Measurements from ENCODE around the gene DNASE2. TPM values are rescaled to one million over a fixed set of nuclear protein-coding genes. Genes with fewer than 3 reads are reported as not detected.
A peak's percentile ranks its signal among the peaks of the same experiment; 100 is the strongest.
"Not testable (repeated sequence)": the region's sequence is repeated elsewhere in the genome, so short reads cannot be mapped to it uniquely, and the experiment has no call there.

Gene DNASE2, protein sequence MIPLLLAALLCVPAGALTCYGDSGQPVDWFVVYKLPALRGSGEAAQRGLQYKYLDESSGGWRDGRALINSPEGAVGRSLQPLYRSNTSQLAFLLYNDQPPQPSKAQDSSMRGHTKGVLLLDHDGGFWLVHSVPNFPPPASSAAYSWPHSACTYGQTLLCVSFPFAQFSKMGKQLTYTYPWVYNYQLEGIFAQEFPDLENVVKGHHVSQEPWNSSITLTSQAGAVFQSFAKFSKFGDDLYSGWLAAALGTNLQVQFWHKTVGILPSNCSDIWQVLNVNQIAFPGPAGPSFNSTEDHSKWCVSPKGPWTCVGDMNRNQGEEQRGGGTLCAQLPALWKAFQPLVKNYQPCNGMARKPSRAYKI
- 14.1 TPM for total RNA-seq

DNA sequence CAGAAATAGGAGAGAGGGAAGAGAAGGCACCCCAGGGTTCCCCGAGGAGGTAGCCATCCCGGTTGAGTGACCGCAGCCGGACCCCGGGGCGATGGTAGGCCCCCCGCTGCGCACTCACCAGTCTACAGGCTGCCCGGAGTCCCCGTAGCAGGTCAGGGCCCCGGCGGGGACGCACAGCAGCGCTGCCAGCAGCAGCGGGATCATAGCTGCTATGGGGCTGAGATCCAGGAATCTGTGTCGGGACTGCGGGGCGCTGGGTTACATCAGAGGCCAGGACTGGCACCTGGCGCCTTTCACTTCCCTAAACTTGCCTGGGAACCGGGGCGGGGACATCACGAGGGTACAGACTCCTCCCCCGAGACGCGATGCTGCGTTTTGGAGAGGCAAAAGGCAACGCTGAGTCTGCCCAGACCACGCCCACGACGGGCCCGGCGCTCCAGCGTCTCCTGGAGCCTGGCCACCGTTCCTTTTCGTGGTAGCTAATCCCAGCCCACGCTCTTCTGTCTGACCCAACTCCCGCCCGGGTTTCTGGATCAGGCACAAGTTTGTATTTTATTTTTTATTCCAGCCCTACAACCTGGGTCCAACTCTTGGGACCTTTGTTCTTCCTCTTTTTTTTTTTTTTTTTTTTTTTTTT, at the start of gene DNASE2:
DNASE2 (minus strand) TSS at position 278 of the 637 bp plus-strand sequence; CDS start at position 204, 74 bp downstream.
- DNase-seq, result peak; percentile 57

DNA sequence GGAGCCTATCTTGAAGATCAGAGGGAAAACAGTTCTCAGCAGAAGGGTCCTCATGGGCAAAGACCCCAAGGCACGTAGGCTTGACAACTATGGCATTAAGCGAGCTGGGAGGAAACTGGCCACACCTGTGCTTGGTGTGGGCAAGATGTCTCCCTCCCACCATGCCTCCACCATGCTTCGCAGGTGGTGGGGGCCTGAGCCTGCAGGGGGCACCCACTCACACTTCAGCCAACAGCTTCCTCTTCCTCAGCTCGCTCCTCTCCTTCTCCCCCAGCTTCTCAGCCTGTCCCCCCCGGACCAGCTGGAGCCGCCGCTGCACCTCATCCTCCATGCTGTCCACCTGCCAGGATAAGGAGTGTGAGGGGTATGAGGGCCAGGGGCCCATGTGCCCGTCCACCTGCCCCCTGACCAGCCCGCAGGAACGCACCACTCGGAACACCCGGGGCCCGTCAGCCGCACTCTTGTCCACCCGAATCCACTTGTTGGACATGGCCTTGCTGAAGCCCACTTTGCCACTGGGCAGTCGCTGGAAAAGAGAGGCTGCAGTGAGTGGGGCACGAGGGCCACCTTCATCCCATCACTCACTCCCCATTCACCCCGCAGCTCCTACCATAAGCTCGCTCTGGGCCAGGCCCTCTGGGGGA, 48.9 kb upstream of the DNASE2 start:
- no peak for DNase-seq

DNA sequence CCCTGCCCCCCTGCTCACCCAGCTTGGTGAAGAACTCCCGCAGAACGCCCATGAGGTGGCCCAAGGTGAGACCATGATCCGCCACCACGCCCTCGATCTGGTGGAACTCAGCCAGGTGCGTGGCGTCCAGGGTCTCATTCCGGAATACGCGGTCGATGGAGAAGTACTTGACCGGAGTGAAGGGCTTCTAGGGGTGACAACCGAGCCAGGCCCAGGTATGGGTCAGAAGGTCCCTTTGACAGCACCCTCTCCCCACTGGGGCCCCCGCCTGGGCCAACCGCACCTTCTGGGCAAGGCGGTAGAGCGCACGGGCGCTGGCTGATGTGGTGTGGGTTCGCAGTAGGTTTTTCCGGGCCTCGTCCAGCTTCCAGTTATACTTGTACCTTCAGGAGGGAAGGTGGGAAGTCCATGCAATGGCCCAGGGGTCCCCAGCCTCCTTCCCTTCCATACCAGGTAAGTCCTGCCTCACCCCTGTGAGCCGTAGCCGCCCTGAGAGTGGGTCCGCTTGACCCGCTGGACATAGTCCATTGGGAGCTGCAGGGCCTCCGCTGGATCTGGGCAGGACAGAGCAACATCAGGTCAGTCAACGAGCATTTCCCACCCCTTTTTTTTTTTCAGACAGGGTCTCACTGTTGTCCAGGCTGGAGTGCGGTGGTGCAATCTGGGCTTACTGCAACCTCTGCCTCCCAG, 43.5 kb upstream of the DNASE2 start:
- no peak for DNase-seq

DNA sequence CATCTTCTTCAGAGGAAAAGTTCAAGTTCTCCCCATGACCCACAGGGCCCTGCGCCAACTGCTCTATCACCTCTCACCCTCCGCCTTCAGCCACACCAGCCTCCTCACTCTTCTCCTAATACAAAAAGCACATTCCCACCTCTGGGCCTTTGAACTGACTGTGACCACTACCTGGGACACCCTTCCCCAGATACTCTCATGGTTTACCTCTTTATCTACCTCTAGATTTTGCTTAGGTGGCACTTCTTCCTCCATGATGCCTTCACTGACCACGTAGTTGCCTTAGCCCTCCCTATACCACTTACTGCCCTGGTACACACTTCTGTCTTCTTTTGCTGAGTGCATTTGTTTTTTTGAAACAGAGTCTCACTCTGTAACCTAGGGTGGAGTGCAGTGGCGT, 41.7 kb upstream of the DNASE2 start:
- no peak for DNase-seq

DNA sequence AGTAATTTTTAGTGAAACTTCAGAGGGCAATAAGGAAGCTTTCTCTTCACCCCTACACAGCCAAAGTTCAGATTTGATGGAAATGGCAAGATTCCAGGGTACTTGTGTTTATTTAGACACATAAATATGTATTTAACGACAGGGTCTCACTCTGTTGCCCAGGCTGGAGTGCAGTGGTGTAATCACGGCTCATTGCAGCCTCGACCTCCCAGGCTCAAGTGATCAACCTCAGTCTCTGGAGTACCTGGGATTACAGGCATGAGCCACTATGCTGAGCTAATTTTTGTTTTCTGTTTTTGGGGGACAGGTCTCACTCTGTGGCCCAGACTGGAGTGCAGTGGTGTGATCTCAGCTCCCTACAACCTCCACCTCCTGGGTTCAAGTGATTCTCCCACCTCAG, 39.8 kb upstream of the DNASE2 start:
- DNase-seq, result no peak

DNA sequence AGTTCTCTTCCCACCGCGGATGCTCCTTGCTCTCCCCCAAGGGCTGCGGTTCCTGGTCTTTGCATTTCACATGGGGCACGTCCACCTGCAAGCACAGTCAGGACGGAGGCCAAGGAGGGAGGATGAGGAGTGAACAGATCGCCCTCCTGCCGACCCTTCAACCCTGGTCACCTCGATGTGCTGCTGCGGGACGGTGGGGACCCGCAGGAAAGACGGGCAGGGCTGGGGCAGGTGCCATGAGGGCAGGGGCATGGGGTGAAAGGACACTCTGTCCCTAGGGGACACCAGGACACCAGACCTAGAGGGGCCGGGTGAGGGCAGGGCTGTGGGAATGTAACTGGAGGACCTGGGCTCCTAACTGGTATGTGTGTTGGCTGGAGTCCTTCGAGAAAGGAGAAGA, 37.0 kb upstream of the DNASE2 start:
- DNase-seq, result no peak

DNA sequence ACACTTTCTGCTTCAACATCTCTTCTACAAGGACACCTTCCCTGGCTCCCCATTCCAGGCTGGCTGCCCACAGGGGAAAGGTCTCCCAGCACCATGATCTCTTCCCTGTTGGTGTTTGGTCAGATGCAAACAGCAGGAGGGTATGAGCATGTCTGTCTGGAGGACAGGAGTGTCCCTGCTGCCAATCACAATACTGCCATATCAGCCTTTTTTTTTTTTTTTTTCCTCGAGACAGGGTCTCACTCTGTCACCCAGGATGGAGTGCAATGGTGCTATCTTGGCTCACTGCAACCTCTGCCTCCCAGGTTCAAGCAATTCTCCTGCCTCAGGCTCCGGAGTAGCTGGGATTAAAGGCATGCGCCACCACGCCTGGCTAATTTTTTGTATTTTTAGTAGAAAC, 34.6 kb upstream of the DNASE2 start:
- DNase-seq, result not testable (repeated sequence)

DNA sequence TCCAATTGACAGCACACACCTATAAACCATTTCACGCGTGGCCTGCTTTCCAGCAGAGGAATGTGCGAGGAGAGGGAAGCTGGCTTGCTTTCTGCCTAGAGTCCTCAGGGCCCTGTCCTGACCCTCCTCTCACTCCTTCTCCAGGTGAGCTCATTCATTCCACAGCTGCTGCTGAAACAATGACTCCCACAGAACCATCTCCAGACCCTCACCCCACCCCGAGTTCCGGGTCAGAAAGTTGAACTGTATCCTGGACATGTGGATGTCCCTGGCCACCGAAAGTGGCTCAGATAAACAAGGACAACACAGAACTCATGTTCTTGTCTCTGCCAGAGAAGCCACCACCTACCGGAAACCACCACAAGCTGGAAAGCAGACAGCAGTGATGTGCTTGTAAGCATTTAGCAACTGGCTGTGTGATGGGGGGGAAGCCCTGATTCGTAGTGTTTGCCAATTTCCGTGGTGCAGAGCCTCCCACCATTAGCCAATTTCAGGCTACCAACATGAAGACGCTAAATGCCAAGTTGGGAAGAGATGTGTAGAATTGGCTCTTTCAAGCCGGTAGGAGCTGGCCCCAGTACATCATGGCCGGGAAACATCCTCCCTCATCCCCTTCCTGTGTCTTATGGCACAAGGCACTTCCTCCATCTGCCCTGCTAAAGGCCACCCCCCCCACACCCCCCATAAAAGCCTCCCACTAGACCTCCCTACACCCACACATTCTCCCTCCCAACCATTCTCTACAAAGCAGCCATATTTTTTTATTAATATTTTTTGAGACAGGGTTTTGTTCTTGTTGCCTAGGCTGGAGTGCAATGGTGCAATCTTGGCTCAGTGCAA, 32.8 kb upstream of the DNASE2 start:
- DNase-seq, result no peak

DNA sequence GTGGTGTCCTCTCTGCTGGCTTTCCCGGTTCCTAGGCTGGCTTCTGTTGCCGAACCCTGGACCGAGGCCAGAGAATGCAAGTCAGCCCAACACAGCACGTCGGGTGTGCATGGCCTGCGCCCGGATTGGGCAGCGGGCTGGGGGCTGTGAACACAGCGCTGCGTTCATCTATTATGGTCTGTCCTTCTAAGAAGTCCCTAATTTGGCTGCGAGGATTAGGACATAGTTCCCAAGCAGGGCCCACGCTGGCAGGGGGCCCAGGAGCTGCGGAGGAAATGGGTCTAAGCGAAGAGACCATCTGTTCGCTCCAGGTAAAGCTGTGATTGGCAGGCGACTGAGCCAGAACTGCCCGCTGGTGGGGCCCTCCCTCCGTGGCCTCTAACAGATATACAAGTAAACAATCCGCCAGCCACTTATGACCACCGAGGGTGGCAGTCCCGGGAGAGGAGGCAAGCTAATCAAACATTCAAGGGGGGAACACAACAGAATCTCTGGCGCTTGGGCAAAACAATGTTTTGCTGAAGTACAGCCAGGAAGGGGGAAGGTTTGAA, 31.8 kb upstream of the DNASE2 start:
- peak; percentile 80 for DNase-seq

DNA sequence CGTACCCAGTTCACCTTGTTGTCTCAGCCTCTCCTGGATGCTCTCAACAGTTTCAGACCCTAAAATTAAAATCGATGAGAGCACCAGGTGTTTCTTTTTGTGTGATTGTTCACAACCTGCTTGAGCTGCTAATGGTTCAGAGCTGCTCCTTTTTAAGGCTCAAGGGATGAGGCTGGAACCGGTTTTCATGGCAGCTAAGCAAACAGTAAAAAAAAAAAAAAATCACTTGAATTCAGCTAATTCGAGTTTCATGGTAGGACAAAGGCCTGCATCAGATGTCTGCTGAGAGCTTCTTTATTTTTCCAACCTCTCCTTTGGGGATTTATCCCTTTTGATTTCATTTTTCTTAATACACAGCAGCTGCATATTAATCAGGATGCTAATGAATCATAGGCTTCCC, 31.3 kb upstream of the DNASE2 start:
- DNase-seq, result no peak

DNA sequence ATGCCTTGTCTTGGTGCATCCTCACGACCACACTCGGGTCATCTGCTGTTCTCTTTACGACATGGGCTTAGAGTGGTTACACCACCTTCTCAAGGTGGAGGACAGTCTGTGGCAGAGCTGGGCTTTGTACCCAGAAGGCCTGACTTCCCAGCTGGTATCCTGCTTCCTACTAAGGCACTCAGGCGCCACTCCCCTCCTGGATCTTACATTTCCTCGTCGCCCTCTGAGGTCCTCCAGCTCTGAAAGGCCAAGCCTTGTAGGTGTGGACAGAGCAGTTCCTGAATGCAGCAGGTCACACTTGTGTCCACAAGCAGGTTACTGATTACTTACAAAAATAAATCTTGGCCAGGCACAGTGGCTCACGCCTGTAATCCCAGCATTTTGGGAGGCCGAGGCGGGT, 25.9 kb upstream of the DNASE2 start:
- no peak for DNase-seq

DNA sequence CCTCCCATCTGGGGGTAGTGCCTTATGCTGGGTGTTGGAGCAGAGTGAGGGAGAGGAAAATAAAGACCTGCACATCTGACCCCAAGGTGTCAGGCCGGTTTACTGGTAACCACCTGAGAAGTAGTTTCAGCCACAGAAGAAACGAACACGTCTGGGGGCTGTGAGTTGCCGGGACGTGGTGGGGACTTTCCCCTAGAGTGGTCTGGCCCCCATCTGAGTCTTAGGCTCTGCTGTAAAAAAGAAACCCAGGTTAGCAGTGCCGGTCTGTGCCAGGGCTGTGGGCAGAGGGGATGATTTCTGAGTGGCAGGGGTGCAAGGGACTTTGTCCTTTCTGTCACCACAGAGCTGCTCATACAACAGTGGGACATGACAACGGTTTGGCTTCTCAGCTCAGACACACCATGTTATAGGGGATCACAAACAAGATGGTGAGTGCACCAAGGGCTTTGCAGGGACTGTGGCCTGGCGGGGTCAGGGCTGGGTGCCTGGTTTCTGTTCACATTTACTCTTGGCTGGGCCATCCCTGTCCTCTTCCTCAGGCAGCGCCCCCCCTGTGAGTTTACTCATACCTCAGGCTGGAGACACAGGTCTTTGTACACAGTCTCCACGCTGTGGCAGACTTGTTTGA, 18.8 kb upstream of the DNASE2 start:
- no peak for DNase-seq

DNA sequence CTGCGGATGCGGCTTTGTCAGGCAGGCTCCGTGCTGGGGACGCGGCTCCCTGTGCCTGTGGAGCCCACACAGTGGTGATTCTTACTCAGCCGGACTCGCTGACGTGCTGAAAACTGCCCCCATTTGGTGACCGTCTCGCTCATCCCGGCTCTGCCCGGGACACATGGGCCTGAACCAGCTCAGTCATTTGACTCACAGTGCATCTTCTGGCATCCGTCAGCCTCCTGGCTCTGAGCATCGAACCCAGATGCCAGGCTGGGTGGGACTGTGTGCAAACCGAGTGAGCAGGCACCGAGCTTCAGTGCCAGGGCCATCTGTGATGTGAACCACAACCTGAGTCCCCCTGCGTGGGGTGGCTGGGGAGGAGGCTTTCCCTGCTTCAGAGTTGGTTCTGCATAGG, 15.2 kb upstream of the DNASE2 start:
- DNase-seq, result no peak

DNA sequence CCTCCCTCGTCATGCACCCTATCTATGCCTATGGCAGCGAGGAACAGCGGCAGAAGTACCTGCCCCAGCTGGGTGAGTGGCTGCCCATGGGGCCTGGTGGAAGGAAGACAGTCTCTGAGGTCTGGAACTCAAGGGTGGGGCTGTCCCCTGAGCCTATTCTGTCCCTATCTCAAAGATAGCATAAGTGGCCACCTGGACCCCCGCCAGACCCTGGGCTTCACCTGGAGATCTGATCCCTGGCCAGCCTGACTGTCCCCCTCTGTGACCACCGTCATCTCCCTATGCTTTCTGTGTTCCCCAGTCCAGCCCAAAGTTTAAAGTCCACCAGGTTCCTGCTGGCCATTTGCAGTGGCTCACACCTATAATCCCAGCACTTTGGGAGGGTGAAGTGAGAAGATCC, 12.3 kb upstream of the DNASE2 start:
- DNase-seq, result no peak

DNA sequence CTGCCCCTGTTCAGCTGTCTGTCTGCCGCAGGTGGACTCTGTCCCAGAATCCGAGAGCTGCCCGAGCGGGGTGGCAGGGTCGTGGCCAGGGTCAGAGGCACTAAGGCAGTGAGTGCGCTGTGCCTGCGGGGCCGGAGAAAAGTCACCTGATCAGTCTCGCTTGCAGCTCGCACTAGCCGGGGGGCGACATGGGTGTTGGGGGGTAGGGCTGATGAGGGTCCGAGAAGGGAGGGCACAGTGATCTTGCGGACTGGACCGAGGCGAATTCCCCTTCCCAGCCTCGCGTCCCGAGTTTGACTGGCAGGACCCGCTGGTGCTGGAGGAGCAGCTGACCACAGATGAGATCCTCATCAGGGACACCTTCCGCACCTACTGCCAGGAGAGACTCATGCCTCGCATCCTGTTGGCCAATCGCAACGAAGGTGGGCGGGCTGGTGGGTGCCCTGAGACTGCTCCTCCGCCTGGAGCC, 10.3 kb upstream of the DNASE2 start:
- DNase-seq, result no peak

DNA sequence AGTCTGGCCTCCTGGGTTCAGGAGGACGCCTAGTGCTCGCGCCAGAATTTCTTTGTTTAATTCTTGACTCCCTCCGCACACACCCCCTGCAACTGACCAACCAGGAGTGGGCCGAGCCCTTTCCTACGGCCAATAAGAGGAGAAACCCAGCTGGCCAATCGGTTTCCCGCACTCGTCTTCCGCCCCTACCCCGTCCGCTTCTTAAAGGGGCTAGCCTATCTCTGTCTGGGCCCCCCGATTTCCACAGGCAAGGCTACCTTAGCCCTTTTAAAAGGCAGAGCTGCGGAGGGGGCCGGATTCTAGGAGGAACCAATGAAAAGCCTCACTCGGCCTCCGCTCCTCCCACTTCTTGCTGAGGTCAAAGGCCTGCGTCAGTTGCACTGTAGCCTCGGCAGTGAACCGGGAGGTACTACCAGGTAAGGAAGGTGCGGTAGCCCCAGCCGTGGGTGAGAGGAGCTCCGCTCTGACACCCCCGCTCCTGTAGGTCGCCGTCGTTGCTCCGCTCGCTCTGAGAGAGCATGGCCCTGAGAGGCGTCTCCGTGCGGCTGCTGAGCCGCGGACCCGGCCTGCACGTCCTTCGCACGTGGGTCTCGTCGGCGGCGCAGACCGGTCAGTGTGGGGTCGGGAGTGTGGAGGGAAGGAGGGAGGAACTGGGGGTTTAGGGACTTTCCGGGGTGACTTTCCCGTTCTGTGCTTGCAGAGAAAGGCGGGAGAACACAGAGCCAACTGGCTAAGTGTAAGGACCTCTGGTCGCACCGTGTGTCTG, 9.7 kb upstream of the DNASE2 start, which contains the start of gene GCDH:
GCDH (plus strand) TSS at position 374 of the 766 bp plus-strand sequence; CDS start at position 519, 145 bp downstream.
- DNase-seq, result peak; percentile 98

DNA sequence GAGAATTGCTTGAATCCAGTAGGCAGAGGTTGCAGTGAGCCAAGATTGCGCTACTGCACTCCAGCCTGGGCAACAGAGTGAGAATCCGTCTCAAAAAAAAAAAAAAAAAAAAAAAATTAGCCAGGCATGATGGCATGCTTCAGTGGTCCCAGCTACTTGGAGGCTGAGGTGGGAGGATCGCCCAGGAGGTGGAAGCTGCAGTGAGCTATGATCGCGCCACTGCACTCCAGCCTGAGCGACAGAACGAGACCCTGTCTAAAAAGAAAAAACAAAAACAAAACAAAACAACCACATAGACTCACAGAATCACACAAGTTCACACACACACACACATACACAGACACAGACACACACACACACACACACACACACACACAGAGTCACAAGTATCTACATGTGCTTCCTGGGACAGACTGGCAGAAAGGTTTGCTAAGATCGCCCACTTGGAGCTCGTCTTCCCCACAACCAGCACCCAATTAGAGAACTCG, 9.1 kb upstream of the DNASE2 start:
- not testable (repeated sequence) for DNase-seq

DNA sequence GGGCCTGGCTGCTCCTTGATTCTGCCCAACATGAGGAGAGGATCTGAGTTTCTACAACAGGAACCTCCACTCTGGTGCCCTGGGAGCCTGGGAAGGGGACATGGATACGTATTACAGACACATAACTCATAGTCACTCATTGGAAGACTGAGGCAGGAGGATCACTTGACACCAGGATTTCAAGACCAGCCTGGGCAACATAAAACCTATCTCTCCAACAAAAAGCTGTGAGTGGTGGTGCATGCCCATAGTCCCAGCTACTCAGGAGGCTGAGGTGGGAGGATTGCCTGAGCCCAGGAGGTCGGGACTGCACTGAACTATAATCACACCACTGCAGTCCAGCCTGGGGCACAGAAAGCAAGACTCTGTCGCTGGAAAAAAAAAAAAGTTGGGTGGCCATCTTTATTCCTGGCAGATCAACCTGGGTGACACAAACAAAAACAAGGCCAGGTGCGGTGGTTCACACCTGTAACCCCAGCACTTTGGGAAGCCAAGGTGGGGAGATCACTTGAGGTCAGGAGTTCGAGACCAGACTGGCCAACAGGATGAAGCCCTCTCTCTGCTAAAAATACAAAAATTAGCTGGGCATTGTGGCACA, 6.9 kb upstream of the DNASE2 start:
- DNase-seq, result no peak

DNA sequence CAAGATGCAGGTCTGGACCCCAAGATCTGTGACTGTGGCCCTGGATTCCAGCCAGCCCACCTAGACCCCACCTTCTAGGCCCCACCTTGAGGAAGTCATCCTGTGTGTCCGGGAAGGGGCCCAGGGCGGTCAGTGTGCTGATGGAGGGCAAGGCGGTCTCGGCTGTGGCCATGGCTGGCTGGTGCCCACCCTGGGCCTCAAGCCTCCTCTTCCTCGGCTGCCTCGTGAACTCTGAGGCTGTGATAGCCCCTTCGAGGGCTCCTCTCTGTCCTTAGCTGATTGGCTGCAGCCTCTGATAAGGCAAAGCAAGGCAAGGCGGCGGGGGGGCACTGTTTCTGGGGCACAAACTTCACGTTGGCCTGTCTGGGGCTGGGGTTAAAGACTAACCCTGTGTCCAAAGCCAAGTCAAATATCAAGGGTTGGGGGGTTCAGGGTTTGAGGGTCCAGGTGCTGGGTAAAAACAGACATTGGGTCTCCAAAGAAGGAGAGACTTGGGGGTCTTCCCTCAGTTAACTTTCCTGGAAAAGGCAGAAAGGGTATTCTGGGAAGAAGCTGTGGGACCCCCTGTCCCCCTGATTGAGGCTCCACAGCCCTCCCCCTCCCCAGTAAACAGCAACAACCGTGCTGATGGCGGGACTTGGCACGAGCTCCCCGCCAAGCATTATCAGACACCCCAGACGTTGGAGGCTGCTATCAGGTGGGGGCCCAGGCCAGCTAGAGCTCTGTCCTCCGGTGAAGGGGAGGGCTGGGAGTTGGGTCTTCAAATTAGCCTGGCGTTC, 5.9 kb upstream of the DNASE2 start, which contains the start of gene KLF1:
KLF1 (minus strand) TSS at position 233 of the 779 bp plus-strand sequence; CDS start at position 172, 61 bp downstream.
- DNase-seq, result no peak
